B cell (primary cell): ENCODE results near the gene C12orf56. TPM values are rescaled to one million over a fixed set of nuclear protein-coding genes. Genes with fewer than 3 reads are reported as not detected.

ENCODE experiments used
- ATAC-seq: fragments of 200-7000 bp; cut with Tn5 transposase; one replicate; pipeline ENCODE4 v1.10.0; 2021; ENCODE audit warnings: low read depth, mild to moderate bottlenecking, moderate number of reproducible peaks, moderate library complexity
- CTCF ChIA-PET: fragments of 350-600 bp; sonication (Branson Sonifier 250); formaldehyde crosslinking; loops from one replicate; lab custom pipeline; 2021; ENCODE audit warnings: antibody characterized with exemption, inconsistent platforms; lab: Charles Lee
- POLR2A ChIA-PET: fragments of 350-600 bp; sonication (Branson Sonifier 250); formaldehyde crosslinking; loops from one replicate; lab custom pipeline; 2021; ENCODE audit warnings: antibody characterized with exemption; lab: Charles Lee
- DNase-seq: peaks from one replicate; pipeline ENCODE4 v3.0.0; 2013
- H2AFZ ChIP-seq: 2 replicates; pipeline ENCODE4 v1.6.1; 2012; ENCODE audit warnings: mild to moderate bottlenecking, low read depth, low read length; ENCODE audit not compliant: insufficient read depth, poor library complexity, severe bottlenecking
- H3K27ac ChIP-seq, 2 donors: 1 replicate in 1 of 2; 2 replicates in 1 of 2; pipeline ENCODE4 v1.5.1; 2012 to 2013; ENCODE audit warnings: low read length in 2 of 2, mild to moderate bottlenecking in 2 of 2, moderate library complexity in 1 of 2
- H3K27me3 ChIP-seq, 4 experiments: fragments of 200-600 bp in 1 of 4; sonication (generic) in 1 of 4; replicated peaks in 1 of 4; 1 replicate in 2 of 4; 2 replicates in 2 of 4; pipeline versions ENCODE4 v1.6.1 to v1.7.0; 2013 to 2016; ENCODE audit warnings: low read length in 3 of 4, mild to moderate bottlenecking in 2 of 4, mixed read lengths in 1 of 4, moderate library complexity in 1 of 4; ENCODE audit not compliant: insufficient read depth in 4 of 4, control insufficient read depth in 3 of 4; ENCODE audit errors: control extremely low read depth in 1 of 4
- H3K36me3 ChIP-seq, 2 experiments: replicated peaks in 1 of 2; 1 replicate in 1 of 2; 2 replicates in 1 of 2; pipeline versions ENCODE4 v1.6.1 to v1.7.1; 2013; ENCODE audit warnings: low read length in 1 of 2; ENCODE audit not compliant: insufficient read depth in 2 of 2, control insufficient read depth in 1 of 2; ENCODE audit errors: control extremely low read depth in 1 of 2, extremely low read depth in 1 of 2
- H3K4me1 ChIP-seq, 2 donors: fragments of 200-600 bp in 1 of 2; sonication (generic) in 1 of 2; 1 replicate in 1 of 2; 2 replicates in 1 of 2; pipeline versions ENCODE4 v1.5.1 to v1.6.1; 2013 to 2017; ENCODE audit warnings: low read length in 2 of 2; ENCODE audit not compliant: control insufficient read depth in 2 of 2, insufficient read depth in 2 of 2
- H3K4me2 ChIP-seq: replicated peaks from 2 replicates; pipeline ENCODE3; 2012; ENCODE audit warnings: mild to moderate bottlenecking, low read depth, low read length; ENCODE audit not compliant: poor library complexity, severe bottlenecking
- H3K4me3 ChIP-seq, 5 experiments: fragments of 200-600 bp in 1 of 5; sonication (generic) in 1 of 5; 1 replicate in 3 of 5; 2 replicates in 2 of 5; pipeline versions ENCODE4 v1.5.1 to v1.7.0; 2011 to 2016; ENCODE audit warnings: low read length in 4 of 5, mild to moderate bottlenecking in 4 of 5, low read depth in 2 of 5, control low read depth in 1 of 5, moderate library complexity in 1 of 5; ENCODE audit not compliant: insufficient read depth in 1 of 5; ENCODE audit errors: control extremely low read depth in 1 of 5, extremely low read depth in 1 of 5
- H3K79me2 ChIP-seq: fragments of 200-600 bp; sonication (generic); one replicate; pipeline ENCODE4 v1.6.0; 2016; ENCODE audit warnings: low read length; ENCODE audit not compliant: control insufficient read depth, insufficient read depth
- H3K9ac ChIP-seq: fragments of 200-600 bp; sonication (generic); 2 replicates; pipeline ENCODE4 v1.6.1; 2017; ENCODE audit warnings: mild to moderate bottlenecking, low read length, moderate library complexity
- H3K9me3 ChIP-seq, 3 donors: one replicate each; pipeline versions ENCODE4 v1.6.1 to v1.7.1; 2013; ENCODE audit warnings: low read length in 2 of 3; ENCODE audit not compliant: control insufficient read depth in 2 of 3, insufficient read depth in 1 of 3; ENCODE audit errors: control extremely low read depth in 1 of 3
- H4K20me1 ChIP-seq: 2 replicates; pipeline ENCODE4 v1.6.0; 2012; ENCODE audit warnings: mild to moderate bottlenecking, low read length; ENCODE audit not compliant: insufficient read depth, control insufficient read depth, poor library complexity, severe bottlenecking
- H3K27ac Mint-ChIP-seq: one replicate; pipeline ENCODE4 v1.8.0; 2021; ENCODE audit warnings: mixed read lengths
- H3K27me3 Mint-ChIP-seq: one replicate; pipeline ENCODE4 v1.8.0; 2021; ENCODE audit warnings: mixed read lengths
- H3K4me1 Mint-ChIP-seq: one replicate; pipeline ENCODE4 v1.8.0; 2021; ENCODE audit warnings: mixed read lengths
- H3K4me3 Mint-ChIP-seq: one replicate; pipeline ENCODE4 v1.8.0; 2021; ENCODE audit warnings: mixed read lengths
- H3K9me3 Mint-ChIP-seq: one replicate; pipeline ENCODE4 v1.8.0; 2022; ENCODE audit warnings: mixed read lengths; ENCODE audit not compliant: insufficient read depth
- EZH2 ChIP-seq: IDR thresholded peaks from 2 replicates; pipeline ENCODE4 v1.6.1; 2012; ENCODE audit warnings: borderline replicate concordance, low read depth, mild to moderate bottlenecking, moderate library complexity, low read length; ENCODE audit not compliant: insufficient read depth, poor library complexity, severe bottlenecking
- WGBS: methylation state at CpG from one replicate; pipeline ENCODE4 v1.1.5; 2013; ENCODE audit warnings: missing lambda C conversion rate; ENCODE audit not compliant: insufficient coverage; 5-methylcytosine and 5-hydroxymethylcytosine counted together
- intact Hi-C: fragments of 100-400 bp; cut with micrococcal nuclease; formaldehyde crosslinking; loops from one replicate; pipeline ENCODE4 v1.10.0; 2022
- polyA plus RNA-seq: library from polyadenylated mRNA; depleted of rRNA; stranded (reverse); fragments of >200 nt; gene quantifications from 2 replicates; pipeline ENCODE4 v1.2.3, GENCODE V29; 2012
- total RNA-seq, 2 donors: library from RNA; stranded (reverse); fragments of 120-200 nt in 1 of 2; gene quantifications; 1 replicate in 1 of 2; 2 replicates in 1 of 2; pipeline versions ENCODE4 v1.2.3 to v1.2.4, GENCODE V29; 2013 to 2022
- TF ChIP-seq, protein P1 (sequence below): fragments of 200-600 bp; IDR thresholded peaks from one replicate; pipeline ENCODE4 v1.8.0; 2022; ENCODE audit warnings: antibody characterized with exemption, mild to moderate bottlenecking

Gene C12orf56
- total and polyA plus RNA-seq, 2 donors (not counting 1 experiment from before 2014, with no cell fraction given): not detected

DNA sequence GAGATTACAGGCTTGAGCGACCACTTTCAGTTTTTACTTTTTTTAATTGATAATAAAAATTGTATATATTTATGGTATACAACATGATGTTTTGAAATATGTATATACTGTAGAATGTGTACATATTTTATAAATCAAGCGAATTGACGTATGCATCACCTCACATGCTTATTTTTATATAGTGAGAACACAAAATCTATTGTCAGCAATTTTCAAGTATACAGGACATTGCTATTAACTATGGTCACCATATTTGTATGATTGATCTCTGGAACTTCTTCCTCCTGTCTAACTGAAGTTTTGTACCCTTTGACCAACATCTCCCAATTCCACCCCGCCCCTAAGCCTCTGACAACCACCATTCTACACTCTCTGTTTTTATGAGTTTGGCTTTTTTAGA lies 112.1 kb downstream of the C12orf56 start:
- ChIA-PET CTCF (no interaction called here), POLR2A (no interaction called here)
- Histone ChIP-seq H3K9me3 (no peaks in the 10 kb centered on the region), H3K4me3 (no peak overlapping the region), H2AFZ (no peak overlapping the region), H3K79me2 (no peaks in the 10 kb centered on the region), H3K27ac (no peak overlapping the region), H3K9ac (no peak overlapping the region), H3K4me1 (no peaks in the 10 kb centered on the region), H3K4me2 (no peak overlapping the region), H4K20me1 (no peaks in the 10 kb centered on the region), H3K36me3 (no peaks in the 10 kb centered on the region), H3K27me3 (no peaks in the 10 kb centered on the region)
- DNase-seq (no peak), ATAC-seq (no peak)
- TF ChIP-seq, protein P1, sequence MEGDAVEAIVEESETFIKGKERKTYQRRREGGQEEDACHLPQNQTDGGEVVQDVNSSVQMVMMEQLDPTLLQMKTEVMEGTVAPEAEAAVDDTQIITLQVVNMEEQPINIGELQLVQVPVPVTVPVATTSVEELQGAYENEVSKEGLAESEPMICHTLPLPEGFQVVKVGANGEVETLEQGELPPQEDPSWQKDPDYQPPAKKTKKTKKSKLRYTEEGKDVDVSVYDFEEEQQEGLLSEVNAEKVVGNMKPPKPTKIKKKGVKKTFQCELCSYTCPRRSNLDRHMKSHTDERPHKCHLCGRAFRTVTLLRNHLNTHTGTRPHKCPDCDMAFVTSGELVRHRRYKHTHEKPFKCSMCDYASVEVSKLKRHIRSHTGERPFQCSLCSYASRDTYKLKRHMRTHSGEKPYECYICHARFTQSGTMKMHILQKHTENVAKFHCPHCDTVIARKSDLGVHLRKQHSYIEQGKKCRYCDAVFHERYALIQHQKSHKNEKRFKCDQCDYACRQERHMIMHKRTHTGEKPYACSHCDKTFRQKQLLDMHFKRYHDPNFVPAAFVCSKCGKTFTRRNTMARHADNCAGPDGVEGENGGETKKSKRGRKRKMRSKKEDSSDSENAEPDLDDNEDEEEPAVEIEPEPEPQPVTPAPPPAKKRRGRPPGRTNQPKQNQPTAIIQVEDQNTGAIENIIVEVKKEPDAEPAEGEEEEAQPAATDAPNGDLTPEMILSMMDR: no peak
- TF ChIP-seq EZH2: no peak
- Mint-ChIP-seq H3K4me1 (no peaks in the 10 kb centered on the region), H3K27me3 (peaks cover 4% of the 10 kb centered on the region), H3K4me3 (no peak overlapping the region), H3K9me3 (no peaks in the 10 kb centered on the region), H3K27ac (no peak overlapping the region)
- WGBS: no CpG with 5 or more reads among the region's 4 CpGs
- intact Hi-C loops: no loop called here

DNA sequence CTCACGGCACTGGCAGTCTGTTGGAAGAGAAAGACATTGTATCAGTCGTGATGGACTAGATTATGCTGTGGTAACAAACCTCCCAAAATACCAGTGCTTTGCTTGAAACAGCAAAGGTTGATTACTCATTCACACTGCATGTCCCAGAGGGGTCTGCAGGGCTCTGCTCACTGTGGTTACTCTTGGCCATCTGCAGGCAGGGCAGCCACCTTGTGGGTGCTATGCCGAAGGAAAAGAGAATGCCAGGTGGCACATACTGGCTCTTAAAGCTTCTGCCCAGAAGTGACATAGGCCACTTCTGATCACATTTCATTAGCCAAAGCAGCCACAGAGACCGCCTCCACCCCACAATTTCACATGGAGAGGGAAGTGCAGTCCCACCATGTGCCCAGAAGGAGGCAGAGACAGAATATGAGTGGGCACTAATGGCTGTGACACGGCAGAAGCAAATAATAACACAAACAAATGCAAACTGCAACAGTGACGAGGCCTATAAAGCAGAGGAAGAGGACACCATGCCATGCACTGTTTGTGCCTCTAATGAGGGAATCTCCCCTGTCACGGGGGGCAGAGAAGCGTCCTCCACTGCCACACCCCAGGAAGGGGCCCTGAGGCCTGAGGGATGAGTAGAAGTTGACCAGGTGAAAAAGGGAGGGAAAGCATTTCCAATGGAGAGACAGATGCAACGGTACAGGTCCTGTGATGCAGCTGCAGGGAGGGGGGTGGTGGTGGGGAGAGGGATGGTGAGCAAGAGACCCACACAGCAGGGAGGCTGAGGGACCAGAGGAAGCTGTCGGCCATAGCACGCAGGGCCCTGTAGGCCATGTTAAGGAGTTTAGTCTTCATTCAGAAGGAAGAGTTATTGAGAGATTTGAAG lies 116.8 kb downstream of the C12orf56 start:
- H3K27ac Mint-ChIP-seq: no peak overlapping the region

More for the DNA sequence above, 116.8 kb downstream of the C12orf56 start:
- intact Hi-C loops: no loop called here
- no peaks in the 10 kb centered on the region for H3K27me3 ChIP-seq
- no peak overlapping the region for H3K4me3 ChIP-seq
- Mint-ChIP-seq H3K9me3 (no peaks in the 10 kb centered on the region), H3K4me1 (no peaks in the 10 kb centered on the region), H3K27me3 (peaks cover 8% of the 10 kb centered on the region), H3K4me3 (no peak overlapping the region)
- TF ChIP-seq, protein P1: no peak
- TF ChIP-seq EZH2: no peak
- no peak overlapping the region for H3K27ac ChIP-seq
- no peak overlapping the region for H3K9ac ChIP-seq
- WGBS: 67% methylated on average over 3 of the region's 11 CpGs
- no peak for ATAC-seq
- CTCF ChIA-PET: no interaction called here
- no peak overlapping the region for H2AFZ ChIP-seq
- no peaks in the 10 kb centered on the region for H3K9me3 ChIP-seq
- no peaks in the 10 kb centered on the region for H3K4me1 ChIP-seq
- H3K79me2 ChIP-seq: no peaks in the 10 kb centered on the region
- DNase-seq: no peak
- POLR2A ChIA-PET: no interaction called here
- no peaks in the 10 kb centered on the region for H4K20me1 ChIP-seq
- H3K4me2 ChIP-seq: no peak overlapping the region
- H3K36me3 ChIP-seq: no peaks in the 10 kb centered on the region
